Activated naive CD8-positive, alpha-beta T cell treated with anti-CD3 and anti-CD28 coated beads for 36 hours (primary cell): ENCODE data around the gene TUBAL3. TPM values are rescaled to one million over a fixed set of nuclear protein-coding genes. Genes with fewer than 3 reads are reported as not detected.

Source experiments
- DNase-seq: peaks from one replicate; pipeline ENCODE4 v3.0.0; 2021
- H3K27ac Mint-ChIP-seq: one replicate; pipeline ENCODE4 v1.8.0; 2022; ENCODE audit warnings: mild to moderate bottlenecking, moderate library complexity, mixed read lengths
- H3K27me3 Mint-ChIP-seq: one replicate; pipeline ENCODE4 v1.8.0; 2022; ENCODE audit warnings: mild to moderate bottlenecking, mixed read lengths
- H3K36me3 Mint-ChIP-seq: one replicate; pipeline ENCODE4 v1.8.0; 2021; ENCODE audit warnings: mild to moderate bottlenecking, mixed read lengths
- H3K4me1 Mint-ChIP-seq: one replicate; pipeline ENCODE4 v1.8.0; 2021; ENCODE audit warnings: mixed read lengths
- H3K4me3 Mint-ChIP-seq: one replicate; pipeline ENCODE4 v1.8.0; 2022; ENCODE audit warnings: mild to moderate bottlenecking, moderate library complexity, mixed read lengths
- H3K9me3 Mint-ChIP-seq: one replicate; pipeline ENCODE4 v1.8.0; 2022; ENCODE audit warnings: mixed read lengths
- total RNA-seq, 2 experiments: library from RNA; stranded (reverse); gene quantifications; one replicate each; pipeline ENCODE4 v1.2.3, GENCODE V29; 2021

Gene TUBAL3
- total RNA-seq, 2 experiments from 2014 or later, result not detected

DNA sequence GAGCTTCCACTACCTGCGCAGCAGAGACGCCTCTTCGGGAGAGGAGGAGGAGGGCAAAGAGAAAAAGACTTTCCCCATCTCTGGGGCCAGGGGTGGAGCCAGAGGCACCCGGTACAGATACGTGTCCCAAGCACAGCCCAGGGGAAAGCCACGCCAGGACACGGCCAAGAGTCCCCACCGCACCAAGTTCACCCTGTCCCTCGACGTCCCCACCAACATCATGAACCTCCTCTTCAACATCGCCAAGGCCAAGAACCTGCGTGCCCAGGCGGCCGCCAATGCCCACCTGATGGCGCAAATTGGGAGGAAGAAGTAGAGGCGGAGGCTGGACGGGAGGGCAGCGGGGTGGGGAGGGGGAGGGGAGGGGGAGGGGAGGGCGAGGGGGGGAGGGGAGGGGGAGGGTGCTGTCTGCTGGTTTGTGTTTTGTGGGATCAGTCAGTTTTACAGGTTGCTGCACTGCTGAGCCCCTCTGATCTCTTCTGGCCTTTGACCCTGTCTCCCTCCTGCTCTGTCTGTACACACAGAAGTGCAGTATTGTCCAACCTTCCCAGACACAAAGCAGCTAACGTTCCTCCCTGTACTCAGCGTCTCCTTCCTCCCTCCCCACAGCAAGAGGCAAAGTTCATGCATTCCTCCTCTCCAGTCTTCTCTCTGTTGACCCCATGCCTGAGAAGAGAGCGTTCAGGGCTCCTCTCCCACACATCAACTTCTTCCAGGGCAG lies 30.6 kb downstream of the TUBAL3 start:
- peaks cover 7% of the 10 kb centered on the region for H3K9me3 Mint-ChIP-seq
- no peak for DNase-seq
- H3K27ac Mint-ChIP-seq, result no peak overlapping the region
- no peaks in the 10 kb centered on the region for H3K27me3 Mint-ChIP-seq
- no peaks in the 10 kb centered on the region for H3K36me3 Mint-ChIP-seq
- peaks cover 1% of the 10 kb centered on the region for H3K4me1 Mint-ChIP-seq
- no peak overlapping the region for H3K4me3 Mint-ChIP-seq

DNA sequence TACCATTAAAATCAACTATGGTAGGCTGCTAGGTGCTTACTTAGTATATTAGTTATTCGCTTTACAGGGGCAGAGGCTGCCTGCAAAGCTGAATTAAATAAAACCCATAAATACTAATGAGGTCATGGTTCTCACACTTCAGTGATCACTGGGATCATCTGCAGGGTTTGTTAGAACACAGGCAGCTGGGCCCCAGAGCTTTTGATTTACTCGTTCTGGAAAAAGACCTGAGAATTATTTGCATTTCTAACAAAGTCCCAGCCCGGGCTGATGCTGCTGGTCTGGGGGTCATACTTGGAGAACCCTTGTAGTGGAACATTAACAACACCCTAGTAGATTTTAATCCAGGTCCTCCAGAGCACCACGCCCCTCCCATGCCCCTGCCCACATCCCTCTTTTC lies 31.3 kb downstream of the TUBAL3 start:
- H3K4me1 Mint-ChIP-seq, result peaks cover 1% of the 10 kb centered on the region

DNA sequence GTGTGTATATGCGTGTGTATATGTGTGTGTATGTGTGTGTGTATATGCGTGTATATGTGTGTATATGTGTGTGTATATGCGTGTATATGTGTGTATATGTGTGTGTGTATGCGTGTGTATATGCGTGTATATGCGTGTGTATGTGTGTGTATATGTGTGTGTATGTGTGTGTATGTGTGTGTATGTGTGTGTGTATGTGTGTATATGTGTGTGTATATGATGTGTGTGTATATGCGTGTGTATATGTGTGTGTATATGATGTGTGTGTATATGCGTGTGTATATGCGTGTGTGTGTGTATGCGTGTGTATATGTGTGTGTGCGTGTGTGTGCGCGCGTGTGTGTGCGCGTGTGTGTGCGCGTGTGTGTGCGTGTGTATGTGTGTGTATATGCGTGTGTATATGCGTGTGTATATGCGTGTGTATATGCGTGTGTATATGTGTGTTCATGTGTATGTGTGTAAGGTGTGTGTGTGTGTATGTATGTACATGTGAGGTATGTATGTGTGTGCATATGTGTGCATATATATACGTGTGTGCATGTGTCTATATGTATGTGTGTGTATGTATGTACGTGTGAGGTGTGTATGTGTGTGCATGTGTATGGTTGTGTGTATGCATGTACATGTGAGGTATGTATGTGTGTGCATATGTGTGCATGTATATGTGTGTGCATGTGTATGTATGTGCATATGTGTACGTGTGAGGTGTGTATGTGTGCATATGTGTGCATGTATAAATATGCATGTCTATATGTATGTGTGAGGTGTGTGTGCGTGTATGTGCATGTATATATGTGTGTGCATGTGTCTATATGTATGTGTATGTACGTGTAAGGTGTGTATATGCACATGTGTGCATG lies 33.9 kb downstream of the TUBAL3 start:
- H3K9me3 Mint-ChIP-seq, result peaks cover 7% of the 10 kb centered on the region
- no peaks in the 10 kb centered on the region for H3K36me3 Mint-ChIP-seq
- H3K27ac Mint-ChIP-seq, result no peak overlapping the region
- no peak overlapping the region for H3K4me3 Mint-ChIP-seq
- H3K27me3 Mint-ChIP-seq, result no peaks in the 10 kb centered on the region
- no peaks in the 10 kb centered on the region for H3K4me1 Mint-ChIP-seq
- DNase-seq, result no peak

More for the DNA sequence above, 31.3 kb downstream of the TUBAL3 start:
- H3K27me3 Mint-ChIP-seq, result no peaks in the 10 kb centered on the region
- no peak for DNase-seq
- no peak overlapping the region for H3K27ac Mint-ChIP-seq
- no peak overlapping the region for H3K4me3 Mint-ChIP-seq
- H3K36me3 Mint-ChIP-seq, result no peaks in the 10 kb centered on the region
- H3K9me3 Mint-ChIP-seq, result peaks cover 7% of the 10 kb centered on the region

DNA sequence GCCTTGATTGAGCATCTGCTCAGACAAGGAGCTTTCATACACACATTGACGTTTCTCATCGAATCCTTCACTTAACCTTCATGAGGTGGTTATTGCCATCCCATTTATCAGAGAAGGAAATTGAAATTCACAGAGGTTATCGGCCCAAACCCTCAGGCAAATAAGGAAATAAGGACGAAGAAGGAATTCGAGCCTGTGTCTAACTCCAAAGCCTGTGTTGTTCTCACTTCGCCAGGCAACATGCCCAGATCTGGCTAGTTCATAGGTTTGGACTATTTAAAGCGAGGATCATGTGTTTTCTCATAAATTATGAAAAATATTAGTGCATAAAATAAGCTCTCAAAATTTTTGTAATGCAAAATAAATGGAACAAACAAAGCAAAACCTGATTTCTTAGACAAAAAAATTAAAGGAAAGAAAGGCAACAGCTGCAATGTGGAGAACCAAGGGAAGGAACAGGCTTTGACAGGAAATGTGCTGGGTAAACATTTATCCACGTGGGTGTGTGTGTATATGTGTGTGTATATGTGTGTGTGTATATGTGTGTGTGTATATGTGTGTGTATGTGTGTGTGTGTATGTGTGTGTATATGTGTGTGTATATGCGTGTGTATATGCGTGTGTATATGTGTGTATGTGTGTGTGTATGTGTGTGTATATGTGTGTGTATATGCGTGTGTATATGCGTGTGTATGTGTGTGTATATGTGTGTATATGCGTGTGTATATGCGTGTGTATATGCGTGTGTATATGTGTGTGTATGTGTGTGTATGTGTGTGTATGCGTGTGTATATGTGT lies 35.1 kb downstream of the TUBAL3 start:
- H3K36me3 Mint-ChIP-seq, result no peaks in the 10 kb centered on the region
- H3K4me3 Mint-ChIP-seq, result no peak overlapping the region
- no peaks in the 10 kb centered on the region for H3K27me3 Mint-ChIP-seq
- no peaks in the 10 kb centered on the region for H3K4me1 Mint-ChIP-seq
- H3K9me3 Mint-ChIP-seq, result peaks cover 7% of the 10 kb centered on the region
- no peak for DNase-seq
- no peak overlapping the region for H3K27ac Mint-ChIP-seq

DNA sequence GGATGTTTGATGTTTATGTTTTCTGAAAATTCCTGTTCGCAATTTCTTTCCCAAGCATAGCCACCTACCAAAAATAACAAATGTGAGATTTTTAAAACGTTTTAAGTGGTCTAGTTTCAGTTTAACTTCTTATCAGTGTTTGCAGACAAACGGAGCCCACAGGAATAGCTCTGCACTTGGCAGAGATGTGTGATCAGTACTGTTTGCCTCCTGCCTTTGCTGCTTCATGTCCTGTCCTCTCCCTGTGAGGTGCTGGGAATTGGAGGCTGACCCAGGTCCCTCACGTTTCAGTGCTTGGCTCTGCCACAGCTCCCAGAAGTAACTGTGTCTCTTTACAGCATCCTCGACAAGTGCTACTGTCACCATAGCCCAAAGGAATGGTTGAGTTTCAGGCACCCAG lies 38.7 kb downstream of the TUBAL3 start:
- H3K27me3 Mint-ChIP-seq, result peaks cover 15% of the 10 kb centered on the region
- H3K4me3 Mint-ChIP-seq, result no peak overlapping the region
- peaks cover 6% of the 10 kb centered on the region for H3K9me3 Mint-ChIP-seq
- DNase-seq, result no peak
- H3K36me3 Mint-ChIP-seq, result no peaks in the 10 kb centered on the region
- no peak overlapping the region for H3K27ac Mint-ChIP-seq
- H3K4me1 Mint-ChIP-seq, result peaks cover 4% of the 10 kb centered on the region

DNA sequence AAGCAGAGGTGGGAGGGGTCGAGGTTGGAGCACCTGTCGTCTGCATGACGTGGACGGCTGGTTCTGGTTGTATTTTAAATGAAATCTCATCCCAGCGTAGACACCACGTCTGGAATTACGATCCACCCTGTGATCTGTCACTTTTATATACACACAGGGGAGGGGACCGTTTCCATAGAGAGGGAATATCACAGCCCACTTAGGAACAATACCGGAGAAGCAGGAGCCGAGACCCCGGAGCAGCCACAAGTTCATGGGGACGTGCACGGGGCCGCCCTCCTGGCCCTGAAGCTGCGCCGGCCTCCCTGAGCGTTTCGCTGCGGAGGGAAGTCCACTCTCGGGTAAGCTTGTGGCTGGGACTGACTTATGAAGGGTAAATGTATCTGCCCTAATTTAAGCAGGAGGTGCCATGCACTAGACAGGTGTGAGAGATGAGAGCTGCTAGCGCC lies 39.7 kb downstream of the TUBAL3 start, which contains the start of gene UCN3:
Gene UCN3, plus strand, starts transcription at position 77 of the 449 bp plus-strand sequence. CDS start 8,755 bp downstream, outside the sequence.
- Mint-ChIP-seq H3K9me3 (no peaks in the 10 kb centered on the region), H3K4me3 (no peak within 1 kb of the TSS), H3K36me3 (no peaks in the 10 kb centered on the region), H3K27ac (no peak within 1 kb of the TSS), H3K27me3 (peaks cover 21% of the 10 kb centered on the region), H3K4me1 (peaks cover 4% of the 10 kb centered on the region)
- no peak for DNase-seq

DNA sequence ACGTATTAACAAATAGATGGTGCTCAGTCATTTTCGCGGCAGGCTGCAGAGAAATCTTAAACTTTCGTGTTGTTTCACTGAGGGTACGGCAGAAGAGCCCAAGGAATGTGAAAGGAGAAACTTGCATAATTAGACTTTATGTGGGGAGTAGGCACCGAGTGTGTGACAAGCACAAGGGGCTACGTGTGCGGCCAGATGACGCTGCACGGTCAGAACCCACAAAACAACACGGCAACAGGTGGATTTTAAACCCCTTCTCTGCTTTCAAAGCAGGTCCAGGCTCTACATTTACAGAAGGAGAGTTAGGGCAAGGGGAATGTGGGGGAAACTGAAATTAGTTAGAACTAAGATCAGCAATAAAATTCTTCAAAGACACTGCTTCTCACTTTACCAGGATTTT lies 40.3 kb downstream of the TUBAL3 start:
- Mint-ChIP-seq H3K36me3 (no peaks in the 10 kb centered on the region), H3K9me3 (no peaks in the 10 kb centered on the region), H3K4me1 (peaks cover 4% of the 10 kb centered on the region), H3K4me3 (no peak overlapping the region), H3K27ac (no peak overlapping the region), H3K27me3 (peaks cover 21% of the 10 kb centered on the region)
- no peak for DNase-seq

DNA sequence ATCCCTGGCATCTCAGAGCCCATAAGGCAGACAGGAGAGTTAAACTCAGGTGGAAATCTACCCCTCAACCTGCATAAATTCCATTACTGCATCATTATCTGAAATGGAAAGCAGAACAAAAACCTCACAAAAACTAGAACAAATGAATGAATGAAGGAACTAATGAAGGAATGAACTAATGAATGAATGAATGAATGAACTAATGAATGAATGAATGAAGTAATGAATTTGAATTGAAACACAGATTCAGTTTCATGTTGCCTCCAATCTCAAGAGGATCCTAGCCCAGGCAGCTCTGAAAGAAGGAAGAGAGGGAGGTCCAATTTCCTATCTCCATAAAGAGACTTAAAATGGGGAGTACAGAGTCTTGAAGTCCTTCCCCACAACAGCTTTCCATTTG lies 41.8 kb downstream of the TUBAL3 start:
- H3K9me3 Mint-ChIP-seq, result no peaks in the 10 kb centered on the region
- DNase-seq, result no peak
- peaks cover 4% of the 10 kb centered on the region for H3K4me1 Mint-ChIP-seq
- H3K27me3 Mint-ChIP-seq, result peaks cover 25% of the 10 kb centered on the region
- no peaks in the 10 kb centered on the region for H3K36me3 Mint-ChIP-seq
- no peak overlapping the region for H3K4me3 Mint-ChIP-seq
- no peak overlapping the region for H3K27ac Mint-ChIP-seq

DNA sequence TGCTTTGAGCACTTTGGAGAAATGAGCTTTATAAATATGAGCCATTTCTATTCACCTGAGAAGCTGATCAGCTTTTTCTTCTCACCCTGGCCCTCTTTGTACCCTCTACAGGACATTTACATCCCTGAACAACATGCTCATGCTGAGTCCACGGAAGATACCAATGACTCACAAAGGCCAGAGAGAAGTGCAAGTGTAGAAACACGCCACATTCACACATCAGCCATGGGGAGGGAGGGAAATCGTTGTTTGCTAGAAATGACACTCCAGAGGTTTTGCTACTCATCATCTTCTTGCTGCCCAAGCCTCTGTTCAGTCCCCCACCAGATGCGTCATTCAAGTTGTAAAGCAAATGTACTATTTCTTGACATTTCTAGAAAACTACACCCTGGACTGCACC lies 42.7 kb downstream of the TUBAL3 start:
- Mint-ChIP-seq H3K36me3 (no peaks in the 10 kb centered on the region), H3K4me1 (peaks cover 4% of the 10 kb centered on the region), H3K27ac (no peak overlapping the region), H3K9me3 (peaks cover 3% of the 10 kb centered on the region), H3K27me3 (peaks cover 25% of the 10 kb centered on the region), H3K4me3 (no peak overlapping the region)
- no peak for DNase-seq

DNA sequence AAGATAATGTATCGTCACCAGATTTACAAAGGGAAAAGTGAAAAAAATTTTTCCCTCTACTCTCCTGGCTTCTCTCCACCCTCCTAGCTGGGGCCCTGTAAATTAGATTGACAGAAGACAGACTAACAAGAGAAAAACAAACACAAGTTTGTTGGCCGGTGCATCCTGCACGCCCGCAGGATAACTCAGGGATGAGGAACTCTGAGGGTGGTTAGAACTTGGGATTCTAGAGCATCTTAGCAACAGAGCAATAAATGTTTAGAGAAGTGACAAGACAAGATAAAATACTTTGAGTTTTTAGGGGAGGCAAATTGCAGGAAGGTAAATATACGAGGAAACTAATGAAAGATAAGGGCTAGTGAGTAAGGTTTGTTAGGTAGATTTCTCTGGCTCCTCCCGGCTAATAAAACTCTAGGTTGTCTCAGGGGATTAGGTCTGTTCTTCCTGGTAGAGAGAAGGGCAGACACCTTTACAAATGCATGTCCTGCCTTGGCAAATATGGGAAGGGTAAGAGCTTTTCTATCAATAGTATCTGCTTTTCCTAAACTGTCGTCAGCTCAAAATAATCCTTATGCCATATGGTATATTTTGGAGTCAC lies 44.2 kb downstream of the TUBAL3 start:
- Mint-ChIP-seq H3K4me1 (peaks cover 9% of the 10 kb centered on the region), H3K36me3 (peaks cover 2% of the 10 kb centered on the region), H3K27me3 (peaks cover 25% of the 10 kb centered on the region), H3K27ac (no peak overlapping the region), H3K4me3 (no peak overlapping the region), H3K9me3 (peaks cover 3% of the 10 kb centered on the region)
- no peak for DNase-seq

DNA sequence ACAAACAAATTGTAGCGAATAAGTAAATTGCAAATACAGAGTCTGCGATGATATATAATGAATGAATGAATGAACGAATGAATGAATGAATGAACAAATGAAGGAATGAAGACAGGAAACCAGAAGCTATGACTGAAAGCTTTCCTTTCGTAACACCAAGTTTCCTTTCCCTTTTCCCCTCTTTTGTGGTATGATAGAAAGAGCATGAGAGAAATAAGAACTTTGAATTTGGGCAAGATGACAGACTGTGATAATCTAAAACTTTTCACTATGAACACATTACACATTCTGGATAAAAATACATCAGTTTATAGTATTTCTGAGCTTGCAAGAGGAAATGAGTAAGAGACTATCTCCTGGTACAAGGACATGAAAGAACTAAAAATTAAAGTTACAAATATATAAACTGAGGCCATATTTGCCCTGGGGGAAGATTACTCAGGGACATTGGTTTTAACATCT lies 48.3 kb downstream of the TUBAL3 start:
- Mint-ChIP-seq H3K4me1 (peaks cover 10% of the 10 kb centered on the region), H3K4me3 (no peak overlapping the region), H3K27ac (peak overlapping the region; percentile 38), H3K36me3 (peaks cover 2% of the 10 kb centered on the region), H3K9me3 (peaks cover 3% of the 10 kb centered on the region), H3K27me3 (peaks cover 16% of the 10 kb centered on the region)
- no peak for DNase-seq

DNA sequence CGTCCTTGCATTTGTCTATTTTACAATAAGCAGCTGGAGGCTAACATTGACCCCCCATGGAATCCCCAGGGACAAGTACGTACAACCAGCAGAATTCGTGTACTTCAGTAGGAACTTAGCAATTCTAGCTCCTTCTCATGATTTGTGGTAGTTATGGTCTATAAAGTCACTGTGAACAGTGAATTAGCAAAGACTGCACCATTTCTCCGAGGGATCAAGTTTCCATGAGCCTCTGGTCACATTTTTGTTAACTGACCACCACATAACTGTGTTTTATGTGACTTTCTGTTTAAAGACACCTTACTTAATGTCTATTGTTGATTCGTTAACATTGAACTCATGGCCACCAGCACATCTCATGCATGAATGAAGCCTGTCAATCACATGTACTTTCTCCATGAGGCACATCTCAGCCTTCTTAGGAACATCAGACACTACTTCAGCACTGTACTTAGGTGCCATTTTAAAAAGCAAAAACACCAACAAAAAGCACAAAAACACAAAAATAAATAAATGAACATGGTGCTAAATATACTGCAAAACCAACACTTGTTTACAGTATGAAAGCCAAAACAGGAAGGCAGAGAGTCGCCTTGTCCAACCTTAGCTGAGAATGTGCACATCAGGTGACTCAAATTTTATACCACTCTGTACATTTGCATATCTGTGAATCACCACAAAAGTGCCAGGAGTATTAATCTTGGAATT lies 48.9 kb downstream of the TUBAL3 start:
- no peak for DNase-seq
- peaks cover 2% of the 10 kb centered on the region for H3K36me3 Mint-ChIP-seq
- H3K4me3 Mint-ChIP-seq, result no peak overlapping the region
- H3K4me1 Mint-ChIP-seq, result peaks cover 10% of the 10 kb centered on the region
- no peak overlapping the region for H3K27ac Mint-ChIP-seq
- H3K9me3 Mint-ChIP-seq, result peaks cover 3% of the 10 kb centered on the region
- H3K27me3 Mint-ChIP-seq, result peaks cover 12% of the 10 kb centered on the region

DNA sequence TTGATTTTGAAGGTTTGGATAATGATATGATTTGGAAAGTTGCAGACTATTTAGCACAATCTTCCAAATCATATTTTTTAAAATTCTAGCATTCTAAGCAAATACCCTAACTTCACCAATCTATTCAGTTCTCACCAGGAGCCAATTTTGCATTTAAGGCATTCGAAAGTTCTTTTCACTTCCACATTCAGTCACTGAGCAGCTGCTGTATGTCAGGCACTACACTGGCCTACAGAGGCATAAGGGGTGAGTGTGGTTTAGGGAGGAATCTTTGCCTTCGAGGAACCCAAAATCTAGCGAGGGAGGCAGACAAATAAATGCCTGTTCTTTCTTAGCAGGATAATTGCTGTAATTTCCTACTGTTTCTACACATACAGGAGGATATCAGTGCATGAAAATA lies 50.6 kb downstream of the TUBAL3 start:
- peaks cover 8% of the 10 kb centered on the region for H3K27me3 Mint-ChIP-seq
- no peak overlapping the region for H3K27ac Mint-ChIP-seq
- peaks cover 10% of the 10 kb centered on the region for H3K4me1 Mint-ChIP-seq
- DNase-seq, result no peak
- peaks cover 2% of the 10 kb centered on the region for H3K36me3 Mint-ChIP-seq
- H3K4me3 Mint-ChIP-seq, result no peak overlapping the region
- peaks cover 3% of the 10 kb centered on the region for H3K9me3 Mint-ChIP-seq

DNA sequence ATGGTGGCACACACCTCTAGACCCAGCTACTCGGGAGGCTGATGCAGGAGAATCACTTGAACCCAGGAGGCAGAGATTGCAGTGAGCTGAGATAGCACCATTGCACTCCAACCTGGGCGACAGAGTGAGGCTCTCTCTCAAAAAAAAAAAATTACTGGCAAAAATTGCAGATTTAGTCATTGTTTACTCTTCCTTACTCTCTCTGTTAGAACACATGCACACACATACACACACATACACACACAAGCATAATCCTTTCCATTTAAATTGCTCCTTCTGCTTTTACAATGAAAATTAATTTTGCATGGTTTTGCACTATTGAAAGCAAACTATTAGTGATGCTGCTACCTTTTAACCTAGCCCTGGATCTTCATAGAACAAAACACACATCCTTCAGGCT lies 55.3 kb downstream of the TUBAL3 start:
- H3K4me1 Mint-ChIP-seq, result no peaks in the 10 kb centered on the region
- H3K27me3 Mint-ChIP-seq, result peaks cover 5% of the 10 kb centered on the region
- H3K4me3 Mint-ChIP-seq, result no peak overlapping the region
- no peaks in the 10 kb centered on the region for H3K36me3 Mint-ChIP-seq
- no peak for DNase-seq
- H3K9me3 Mint-ChIP-seq, result no peaks in the 10 kb centered on the region
- H3K27ac Mint-ChIP-seq, result no peak overlapping the region
